Measurements from ENCODE around the gene TRIM9.
A peak's percentile ranks its signal among the peaks of the same experiment; 100 is the strongest.

The TRIM9 gene

GRCh38 chr14:51094901-51095853, at the start of gene TRIM9:
Gene TRIM9 (minus strand): TSS chr14:51095105. CDS start chr14:51094939, 166 bp downstream.
- peak; percentile 87 for DNase-seq

- DNase-seq = no peak
Observed at GRCh38 chr14:51140856-51141255, 46.0 kb upstream of the TRIM9 start.

GRCh38 chr14:51140338-51140737, 45.4 kb upstream of the TRIM9 start:
- no peak for DNase-seq

GRCh38 chr14:51139121-51139681, 44.3 kb upstream of the TRIM9 start:
- no peak for DNase-seq

GRCh38 chr14:51138404-51139103, 43.6 kb upstream of the TRIM9 start:
- DNase-seq = no peak

- DNase-seq = no peak
Observed at GRCh38 chr14:51131516-51131915, 36.6 kb upstream of the TRIM9 start.

DNA sequence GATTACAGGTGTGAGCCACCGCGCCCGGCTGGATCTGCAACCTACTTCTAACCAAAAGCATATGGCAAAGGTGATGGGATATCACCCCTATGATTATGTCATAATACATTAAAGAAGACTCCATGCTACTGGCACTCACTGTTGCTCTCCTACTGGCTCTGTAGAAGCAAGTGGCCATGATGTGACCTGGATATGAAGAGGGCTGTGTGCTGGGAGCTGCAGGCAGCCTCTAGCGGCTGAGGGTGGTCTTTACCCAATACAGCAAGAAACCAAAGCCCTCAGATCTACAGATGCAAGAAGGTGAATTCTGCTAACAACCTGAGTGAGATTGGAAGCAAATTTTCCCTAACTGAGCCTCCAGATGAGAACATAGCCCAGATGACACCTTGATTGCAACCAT, 34.2 kb upstream of the TRIM9 start:
- no peak for DNase-seq

- DNase-seq = no peak
Observed at GRCh38 chr14:51124029-51124428, 29.1 kb upstream of the TRIM9 start.

GRCh38 chr14:51121096-51121495, 26.2 kb upstream of the TRIM9 start:
- no peak for DNase-seq

GRCh38 chr14:51119411-51120051, 24.6 kb upstream of the TRIM9 start:
- DNase-seq = no peak

GRCh38 chr14:51118993-51119392, 24.1 kb upstream of the TRIM9 start:
- no peak for DNase-seq

GRCh38 chr14:51117593-51117992, 22.7 kb upstream of the TRIM9 start:
- no peak for DNase-seq

DNA sequence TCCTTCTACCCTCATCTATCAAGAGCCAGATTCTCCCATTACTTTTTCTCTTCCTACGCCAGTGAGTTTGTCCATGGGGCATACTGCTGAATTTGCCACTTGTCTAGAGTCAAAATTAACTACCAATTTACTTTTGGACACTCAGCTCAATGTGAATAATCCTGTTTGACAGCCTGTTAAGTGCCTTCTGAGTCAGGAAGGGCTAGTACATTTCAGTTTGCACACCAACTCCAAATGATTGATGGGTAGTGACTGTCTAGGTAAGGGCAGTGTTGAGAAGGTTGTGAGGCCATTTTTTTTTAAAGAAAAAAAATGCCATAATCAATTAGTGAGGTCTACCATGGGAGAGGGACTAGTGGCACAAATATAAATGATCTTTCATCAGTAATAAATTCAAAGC, 21.8 kb upstream of the TRIM9 start:
- DNase-seq = no peak

DNA sequence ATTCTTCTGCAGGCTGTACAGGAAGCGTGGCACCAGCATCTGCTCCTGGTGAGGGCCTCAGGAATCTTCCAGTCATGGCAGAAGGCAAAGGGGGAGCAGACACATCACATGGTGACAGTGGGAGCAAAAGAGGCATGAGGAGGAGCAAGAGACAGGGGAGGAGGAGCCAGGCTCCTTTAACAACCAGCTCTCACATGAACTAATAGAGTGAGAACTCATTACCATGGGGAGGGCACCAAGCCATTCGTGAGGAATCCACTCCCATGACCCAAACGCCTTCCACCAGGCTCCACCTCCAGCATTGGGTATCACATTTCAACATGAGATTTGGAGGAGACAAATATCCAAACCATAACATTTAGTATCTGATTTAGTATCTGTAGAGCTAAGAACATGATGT, 14.7 kb upstream of the TRIM9 start:
- no peak for DNase-seq

DNA sequence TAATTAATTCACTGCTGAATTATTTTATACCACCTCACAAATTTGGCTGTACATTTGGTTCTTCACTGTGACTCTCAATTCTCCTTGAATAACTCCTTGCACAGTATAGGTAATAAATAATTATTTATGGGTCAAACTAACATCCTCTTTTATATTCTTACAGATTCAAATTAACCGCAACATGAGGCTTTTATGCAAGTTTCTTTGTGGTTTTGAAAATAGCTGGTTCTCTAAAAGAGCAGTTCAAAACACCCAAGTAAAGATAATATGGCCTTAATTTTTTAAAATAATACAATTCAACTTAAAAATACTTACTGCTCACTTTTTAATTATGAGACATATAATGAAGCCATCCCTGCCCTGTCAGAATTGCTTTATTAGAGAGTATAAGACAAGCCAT, 12.9 kb upstream of the TRIM9 start:
- DNase-seq = no peak

DNA sequence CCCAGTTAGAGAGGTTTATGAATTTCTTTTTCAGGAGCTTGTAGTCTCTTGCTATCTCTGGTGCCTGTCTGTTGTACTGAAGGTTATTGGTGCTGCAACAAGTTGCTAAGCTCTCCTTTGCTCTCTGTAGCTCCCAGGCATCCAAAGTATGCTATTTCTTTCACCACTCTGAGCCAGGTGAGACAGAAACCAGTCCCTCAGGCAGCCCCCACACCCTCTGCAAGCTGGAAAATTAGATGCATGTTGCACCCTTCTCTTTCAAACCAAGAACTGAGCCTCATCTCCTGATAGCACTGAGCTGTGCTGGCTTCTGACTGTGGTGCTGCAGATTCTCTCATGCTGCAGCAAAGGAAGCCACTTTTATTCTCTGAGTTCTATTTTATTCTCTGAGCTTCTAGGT, 9.6 kb upstream of the TRIM9 start:
- DNase-seq = no peak

DNA sequence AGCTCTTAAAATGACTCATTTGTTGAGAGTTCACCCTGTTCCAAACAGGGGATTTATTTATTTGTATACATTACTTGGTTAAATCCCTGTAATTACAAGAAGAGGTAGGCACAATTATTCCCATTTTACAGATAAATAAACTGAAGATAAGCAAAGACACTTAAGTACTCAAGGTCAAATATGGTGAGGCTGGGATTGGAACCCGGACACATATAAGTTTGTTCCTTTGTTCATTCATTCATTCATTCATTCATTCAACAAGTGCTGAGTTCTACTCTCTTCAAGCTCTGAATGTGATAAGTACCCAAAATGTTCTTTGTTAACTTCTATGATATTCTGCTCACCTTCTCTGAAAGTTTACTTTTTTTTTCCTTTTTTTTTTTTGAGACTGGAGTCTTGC, 2.4 kb upstream of the TRIM9 start:
- DNase-seq = no peak

GRCh38 chr14:51096870-51097269, 2.0 kb upstream of the TRIM9 start:
- DNase-seq = no peak

DNA sequence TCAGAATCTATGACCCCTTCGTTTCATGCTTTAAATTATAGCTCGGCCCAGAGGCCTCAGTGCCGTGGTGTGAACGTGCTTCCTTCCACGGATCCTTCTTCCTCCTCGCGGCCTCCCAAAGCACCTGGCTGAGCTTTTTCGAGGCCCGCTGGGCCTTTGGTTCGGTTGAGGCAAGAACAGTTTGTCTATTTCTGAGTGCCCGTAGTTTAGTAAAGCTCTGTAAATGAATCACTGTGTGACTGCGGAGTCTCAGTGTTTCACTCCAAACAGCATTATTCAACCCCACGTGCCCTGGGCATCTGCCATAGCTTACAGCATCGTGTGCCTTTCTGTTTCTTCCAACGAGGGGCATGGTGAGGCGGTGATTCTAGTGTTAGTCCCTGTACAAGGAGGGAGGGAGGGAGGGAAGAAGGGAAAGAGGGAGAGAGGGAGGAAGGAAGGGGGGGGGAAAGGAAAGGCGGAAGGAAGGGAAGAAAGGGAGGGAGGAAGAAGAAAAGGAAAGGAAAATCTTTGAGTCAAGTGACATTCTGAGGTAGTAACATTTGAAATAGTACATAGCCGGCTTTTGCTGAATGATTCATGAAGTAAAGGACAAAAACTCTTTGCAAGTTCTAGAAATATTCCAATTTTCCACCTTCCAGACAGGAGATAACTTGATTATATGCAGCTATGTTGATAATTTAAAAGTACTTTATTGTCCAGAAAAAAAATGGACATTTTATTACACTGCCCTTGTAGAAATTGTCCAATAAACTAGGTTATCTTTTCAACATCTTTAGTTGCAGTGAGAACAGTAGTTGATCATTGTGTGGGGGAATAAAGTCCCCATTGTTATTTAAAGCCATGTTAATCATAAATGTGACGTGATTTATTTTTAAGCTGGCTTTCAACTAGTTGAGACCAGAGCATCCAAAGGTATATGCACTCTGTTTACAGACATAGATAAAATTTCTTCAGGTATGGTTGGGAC, 1.2 kb upstream of the TRIM9 start:
- DNase-seq = no peak

DNA sequence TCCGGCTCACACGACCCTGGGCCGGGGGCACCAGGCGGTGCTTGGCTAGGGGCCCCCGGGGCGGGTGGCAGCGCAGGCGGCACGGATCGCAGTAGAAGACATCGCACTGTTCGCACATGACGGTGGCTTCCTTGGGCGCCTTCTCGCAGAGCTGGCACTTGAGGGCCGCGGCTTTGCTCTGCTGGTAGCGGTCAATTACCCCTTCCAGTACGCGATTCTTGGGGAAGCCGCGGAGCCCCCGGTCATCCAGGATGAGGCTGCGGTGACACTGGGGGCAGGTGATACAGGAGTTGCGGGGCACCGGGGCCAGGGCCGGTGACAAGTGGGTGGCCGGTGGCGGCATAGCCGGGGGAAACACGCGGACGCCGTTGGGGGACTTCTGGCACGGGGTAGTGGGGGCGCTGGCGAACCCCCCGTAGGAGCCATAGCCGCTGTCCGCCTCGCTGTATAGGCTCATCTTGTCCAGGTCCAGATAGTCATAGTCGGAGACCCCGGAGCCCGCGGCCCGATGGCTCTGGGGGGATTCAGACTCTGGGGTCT, 553 bp downstream of the TRIM9 start:
- DNase-seq = no peak

GRCh38 chr14:51093371-51094281, 1.3 kb downstream of the TRIM9 start:
- DNase-seq = peak; percentile 38
